Breast epithelium (tissue), 4 donors: ENCODE results near the gene RASGRF2. TPM values are rescaled to one million over a fixed set of nuclear protein-coding genes. Genes with fewer than 3 reads are reported as not detected.

Experiments used
- DNase-seq, 2 donors: peaks; one replicate each; pipeline ENCODE4 v3.0.0-alpha.2; 2019; ENCODE audit warnings: low spot score in 2 of 2
- H3K27ac ChIP-seq, 2 donors: fragments of 200-600 bp; sonication (generic) in 1 of 2; one replicate each; pipeline ENCODE4 v1.5.1; 2016 to 2019; ENCODE audit warnings: mild to moderate bottlenecking in 1 of 2
- H3K27me3 ChIP-seq, 2 donors: fragments of 200-600 bp; sonication (generic) in 1 of 2; one replicate each; pipeline versions ENCODE4 v1.5.1 to v1.6.0; 2017 to 2019; ENCODE audit warnings: control low read depth in 1 of 2, mild to moderate bottlenecking in 1 of 2
- H3K36me3 ChIP-seq: fragments of 200-600 bp; one replicate; pipeline ENCODE4 v1.5.1; 2019
- H3K4me1 ChIP-seq, 2 donors: fragments of 200-600 bp; sonication (generic); one replicate each; pipeline ENCODE4 v1.5.1; 2016 to 2019; ENCODE audit warnings: control low read depth in 1 of 2
- H3K4me3 ChIP-seq, 3 donors: fragments of 200-600 bp; sonication (generic); 1 replicate in 2 of 3; 2 replicates in 1 of 3; pipeline ENCODE4 v1.5.1; 2016 to 2019; ENCODE audit warnings: mild to moderate bottlenecking in 3 of 3, moderate library complexity in 2 of 3
- H3K9me3 ChIP-seq, 2 donors: fragments of 200-600 bp; sonication (generic) in 1 of 2; one replicate each; pipeline ENCODE4 v1.5.1; 2016 to 2019; ENCODE audit warnings: control low read depth in 1 of 2
- POLR2A ChIP-seq: fragments of 450-650 bp; IDR thresholded peaks from one replicate; pipeline ENCODE4 v1.6.1; 2016; ENCODE audit warnings: antibody characterized with exemption, mild to moderate bottlenecking, moderate library complexity
- POLR2AphosphoS5 ChIP-seq, 3 donors: sonication (generic); formaldehyde crosslinking; IDR thresholded peaks; one replicate each; pipeline ENCODE4 v1.6.1; 2017; ENCODE audit warnings: antibody characterized with exemption in 3 of 3
- intact Hi-C: fragments of 100-400 bp; cut with DNase I; formaldehyde crosslinking; loops from one replicate; pipeline ENCODE4 v1.15.1; 2023; ENCODE audit warnings: low total_unique reads
- total RNA-seq, 3 donors: library from RNA; depleted of rRNA; stranded (reverse); fragments of >200 nt; gene quantifications; one replicate each; pipeline ENCODE4 v1.1.0, GENCODE V29; 2016
- TF ChIP-seq, protein P1 (sequence below), 3 donors: fragments of 450-650 bp; IDR thresholded peaks; one replicate each; pipeline ENCODE4 v1.5.1; 2016 to 2017; ENCODE audit warnings: antibody characterized with exemption in 3 of 3, mild to moderate bottlenecking in 3 of 3, moderate library complexity in 3 of 3

Gene RASGRF2
- total RNA-seq, 3 donors from 2014 or later, result 6.1 to 15.7 (median 11.1) TPM

DNA sequence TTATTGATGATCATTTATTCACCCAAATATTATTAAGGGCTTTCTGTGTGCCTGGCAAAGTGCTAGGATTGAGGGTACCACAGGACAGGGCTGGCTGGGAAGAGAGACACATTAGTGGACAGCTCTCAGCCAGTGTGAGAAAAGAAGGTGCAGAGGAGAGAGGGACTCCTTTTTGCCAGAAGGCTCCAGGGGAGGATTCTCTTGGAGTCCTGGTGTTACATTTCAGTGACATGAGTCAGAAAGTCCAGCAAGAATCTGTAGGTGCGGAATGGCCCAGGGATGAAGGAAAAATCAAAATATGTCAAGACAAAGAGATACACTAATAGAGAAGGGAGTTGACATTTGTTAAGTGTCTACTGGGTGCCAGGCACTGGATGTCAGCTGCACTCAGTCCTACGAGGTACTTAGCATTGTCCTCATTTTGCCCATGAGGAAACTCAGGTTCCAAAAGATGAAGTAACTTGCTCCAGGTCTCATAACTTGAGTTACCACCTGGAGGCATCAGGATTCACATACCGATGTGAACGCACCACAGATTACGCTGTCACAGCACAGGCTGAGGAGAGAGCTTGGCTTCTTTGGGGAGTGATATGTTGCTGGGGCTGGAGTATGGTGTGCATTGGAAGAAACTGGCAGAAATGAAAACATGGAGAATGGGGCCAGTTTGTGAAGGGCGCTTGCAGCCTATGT, 60.5 kb downstream of the RASGRF2 start:
- Histone ChIP-seq H3K9me3 (no peaks in the 10 kb centered on the region), H3K36me3 (no peaks in the 10 kb centered on the region), H3K27me3 (no peaks in the 10 kb centered on the region), H3K4me1 (no peaks in the 10 kb centered on the region), H3K4me3 (no peak overlapping the region), H3K27ac (no peak overlapping the region)
- TF ChIP-seq POLR2AphosphoS5 (IDR thresholded peaks at IDR 0.05) (no peak), POLR2A (no peak)
- TF ChIP-seq, protein P1, sequence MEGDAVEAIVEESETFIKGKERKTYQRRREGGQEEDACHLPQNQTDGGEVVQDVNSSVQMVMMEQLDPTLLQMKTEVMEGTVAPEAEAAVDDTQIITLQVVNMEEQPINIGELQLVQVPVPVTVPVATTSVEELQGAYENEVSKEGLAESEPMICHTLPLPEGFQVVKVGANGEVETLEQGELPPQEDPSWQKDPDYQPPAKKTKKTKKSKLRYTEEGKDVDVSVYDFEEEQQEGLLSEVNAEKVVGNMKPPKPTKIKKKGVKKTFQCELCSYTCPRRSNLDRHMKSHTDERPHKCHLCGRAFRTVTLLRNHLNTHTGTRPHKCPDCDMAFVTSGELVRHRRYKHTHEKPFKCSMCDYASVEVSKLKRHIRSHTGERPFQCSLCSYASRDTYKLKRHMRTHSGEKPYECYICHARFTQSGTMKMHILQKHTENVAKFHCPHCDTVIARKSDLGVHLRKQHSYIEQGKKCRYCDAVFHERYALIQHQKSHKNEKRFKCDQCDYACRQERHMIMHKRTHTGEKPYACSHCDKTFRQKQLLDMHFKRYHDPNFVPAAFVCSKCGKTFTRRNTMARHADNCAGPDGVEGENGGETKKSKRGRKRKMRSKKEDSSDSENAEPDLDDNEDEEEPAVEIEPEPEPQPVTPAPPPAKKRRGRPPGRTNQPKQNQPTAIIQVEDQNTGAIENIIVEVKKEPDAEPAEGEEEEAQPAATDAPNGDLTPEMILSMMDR (IDR thresholded peaks at IDR 0.05), result no peak
- intact Hi-C loops, result no loop called here
- DNase-seq, result no peak

DNA sequence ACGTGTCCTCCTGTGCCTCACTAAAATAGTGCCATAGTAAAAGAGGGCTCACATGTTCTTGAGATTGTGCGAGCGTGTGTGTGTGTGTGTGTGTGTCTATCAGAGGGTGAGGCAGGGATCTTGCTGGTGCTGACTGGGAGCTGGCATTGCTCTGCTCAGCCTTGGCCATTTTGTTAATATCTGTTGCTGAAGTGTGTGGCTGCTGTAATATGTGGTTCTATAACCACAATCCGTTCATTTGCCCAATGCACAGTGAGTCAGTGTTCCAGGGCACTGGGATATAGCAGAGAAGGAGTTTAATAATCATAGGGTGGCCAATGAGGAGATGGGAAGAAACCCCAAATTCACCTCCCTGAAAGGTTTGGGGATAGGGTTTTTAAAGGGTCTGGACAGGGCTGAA, 61.3 kb downstream of the RASGRF2 start:
- intact Hi-C loops, result no loop called here
- TF ChIP-seq POLR2AphosphoS5 (IDR thresholded peaks at IDR 0.05), result no peak
- TF ChIP-seq POLR2A, result no peak
- TF ChIP-seq, protein P1 (IDR thresholded peaks at IDR 0.05), result no peak

DNA sequence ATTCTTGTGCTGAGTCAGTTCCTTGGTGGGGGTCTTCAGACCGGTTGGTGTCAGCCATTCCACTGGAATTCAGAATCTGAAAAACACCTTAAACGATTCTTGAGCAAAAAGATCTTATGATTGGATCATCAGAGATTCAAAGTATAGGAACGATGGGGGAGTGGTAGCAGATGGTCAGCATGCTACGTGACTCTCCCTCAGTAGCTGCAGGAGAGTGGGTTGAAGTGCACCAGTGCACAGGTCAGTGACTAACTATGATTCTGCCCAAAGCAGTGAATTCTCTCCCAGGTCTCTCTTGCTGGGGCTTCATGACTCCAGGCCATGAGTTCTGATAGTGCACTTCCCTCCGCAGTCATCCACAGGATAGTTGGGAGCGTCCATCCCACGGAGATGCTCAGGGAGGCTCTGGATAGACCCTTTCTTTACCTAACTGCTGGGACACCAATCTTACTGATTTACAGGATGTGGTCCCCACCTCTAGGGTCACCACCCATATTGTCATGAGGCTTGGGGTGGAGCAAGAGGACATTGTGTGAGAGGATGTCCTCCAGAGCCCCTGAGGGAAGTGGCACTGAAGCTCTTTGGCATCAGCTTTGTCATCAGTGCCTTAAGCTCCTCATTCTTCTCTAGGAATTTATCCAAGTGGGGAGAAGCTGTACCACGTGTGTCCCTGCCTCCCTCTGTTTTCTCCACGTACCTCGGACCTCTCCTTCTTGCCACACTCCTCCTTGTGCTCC, 62.0 kb downstream of the RASGRF2 start:
- intact Hi-C loops, result no loop called here
- DNase-seq, result no peak
- Histone ChIP-seq H3K27me3 (no peaks in the 10 kb centered on the region), H3K9me3 (no peaks in the 10 kb centered on the region), H3K27ac (no peak overlapping the region), H3K36me3 (no peaks in the 10 kb centered on the region), H3K4me3 (no peak overlapping the region), H3K4me1 (no peaks in the 10 kb centered on the region)
- no peak for TF ChIP-seq POLR2AphosphoS5 (IDR thresholded peaks at IDR 0.05)
- TF ChIP-seq POLR2A, result no peak
- TF ChIP-seq, protein P1 (IDR thresholded peaks at IDR 0.05), result no peak

More for the DNA sequence above, 61.3 kb downstream of the RASGRF2 start:
- Histone ChIP-seq H3K9me3 (no peaks in the 10 kb centered on the region), H3K36me3 (no peaks in the 10 kb centered on the region), H3K4me1 (no peaks in the 10 kb centered on the region), H3K27me3 (no peaks in the 10 kb centered on the region), H3K4me3 (no peak overlapping the region), H3K27ac (no peak overlapping the region)
- no peak for DNase-seq

DNA sequence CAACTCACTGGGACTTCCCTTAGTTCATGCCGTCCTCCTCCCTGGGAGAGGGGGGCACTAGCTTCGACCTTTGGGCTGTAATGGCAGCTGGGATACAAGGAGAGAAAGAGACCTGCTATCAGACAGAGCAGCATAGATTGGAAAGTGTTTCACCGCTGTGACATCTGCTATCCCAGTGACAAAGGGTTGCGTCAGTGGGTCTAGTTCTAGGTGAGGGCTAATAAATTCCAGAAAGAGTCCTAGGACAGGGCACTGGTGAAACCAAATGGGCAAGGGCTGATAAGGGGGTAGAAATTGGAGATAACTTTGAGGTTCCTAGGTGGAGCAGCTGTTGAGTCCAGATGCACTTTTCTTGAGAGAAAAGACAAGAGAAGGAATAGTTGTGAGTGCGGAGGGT, 62.5 kb downstream of the RASGRF2 start:
- no peak overlapping the region for H3K4me3 ChIP-seq
- no peaks in the 10 kb centered on the region for H3K27me3 ChIP-seq
- intact Hi-C loops, result no loop called here
- TF ChIP-seq, protein P1 (IDR thresholded peaks at IDR 0.05), result no peak
- no peaks in the 10 kb centered on the region for H3K4me1 ChIP-seq
- no peaks in the 10 kb centered on the region for H3K9me3 ChIP-seq
- no peak overlapping the region for H3K27ac ChIP-seq
- no peak for DNase-seq
- H3K36me3 ChIP-seq, result no peaks in the 10 kb centered on the region

DNA sequence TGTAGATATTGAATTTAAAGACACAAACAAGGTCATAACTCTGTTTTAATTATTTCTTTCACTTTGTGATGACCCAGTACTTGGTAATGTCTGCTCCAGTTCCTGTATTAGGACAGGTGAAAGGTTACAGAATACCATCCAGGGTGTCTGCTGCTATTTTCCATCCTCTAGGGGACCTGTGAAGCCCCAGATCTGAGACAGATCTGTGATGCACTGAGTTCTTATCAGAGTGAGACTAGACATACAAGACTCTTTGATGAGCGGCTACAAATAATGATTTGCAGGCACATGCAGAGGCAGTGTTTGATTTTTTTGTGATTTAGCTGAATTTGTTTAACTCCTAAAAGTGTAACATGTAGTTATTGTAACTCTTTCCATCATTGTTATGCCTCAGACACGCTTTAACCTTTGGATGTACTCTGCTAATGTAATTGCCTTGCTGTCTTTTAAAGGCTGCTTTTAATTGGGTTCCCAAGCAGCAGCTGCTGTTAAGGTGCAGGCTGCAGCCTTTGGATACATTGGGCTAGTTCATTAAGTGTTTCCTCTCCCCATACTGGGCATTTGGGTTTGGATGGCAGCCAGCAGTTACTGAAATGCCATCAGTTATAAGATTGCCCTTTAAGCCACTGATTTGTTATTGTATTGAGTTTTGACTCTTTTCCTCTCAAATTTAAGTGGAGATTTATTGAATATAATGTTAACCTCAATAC, 63.3 kb downstream of the RASGRF2 start:
- Histone ChIP-seq H3K4me3 (no peak overlapping the region), H3K36me3 (no peaks in the 10 kb centered on the region), H3K4me1 (no peaks in the 10 kb centered on the region), H3K9me3 (no peaks in the 10 kb centered on the region), H3K27me3 (no peaks in the 10 kb centered on the region), H3K27ac (no peak overlapping the region)
- TF ChIP-seq, protein P1 (IDR thresholded peaks at IDR 0.05), result no peak
- TF ChIP-seq POLR2A (no peak), POLR2AphosphoS5 (IDR thresholded peaks at IDR 0.05) (no peak)
- intact Hi-C loops, result no loop called here
- no peak for DNase-seq
